Stimulated activated naive CD8-positive, alpha-beta T cell treated with anti-CD3 and anti-CD28 coated beads, Interleukin-15, amount 100 ng/mL, for 72 hours (primary cell): Measurements from ENCODE around the gene ECHS1.
"Not testable (repeated sequence)": the region's sequence is repeated elsewhere in the genome, so short reads cannot be mapped to it uniquely, and the experiment has no call there.

Experiments used
- ATAC-seq: fragments of 150-1000 bp; cut with Tn5 transposase; 2 replicates; pipeline ENCODE4 v1.10.0; 2021; ENCODE audit warnings: mild to moderate bottlenecking, moderate library complexity
- DNase-seq, 2 donors: peaks; one replicate each; pipeline ENCODE4 v3.0.0; 2021 to 2022
- H3K27ac Mint-ChIP-seq, 2 donors: one replicate each; pipeline ENCODE4 v1.8.0; 2022; ENCODE audit warnings: mild to moderate bottlenecking in 2 of 2, mixed read lengths in 2 of 2, moderate library complexity in 2 of 2
- H3K27me3 Mint-ChIP-seq: one replicate; pipeline ENCODE4 v1.8.0; 2022; ENCODE audit warnings: mixed read lengths
- H3K4me1 Mint-ChIP-seq: one replicate; pipeline ENCODE4 v1.8.0; 2022; ENCODE audit warnings: mild to moderate bottlenecking, mixed read lengths
- H3K4me3 Mint-ChIP-seq, 2 donors: one replicate each; pipeline ENCODE4 v1.8.0; 2022; ENCODE audit warnings: mild to moderate bottlenecking in 2 of 2, mixed read lengths in 2 of 2, moderate library complexity in 1 of 2
- H3K9me3 Mint-ChIP-seq, 2 donors: one replicate each; pipeline ENCODE4 v1.8.0; 2022; ENCODE audit warnings: mixed read lengths in 2 of 2

The ECHS1 gene

DNA sequence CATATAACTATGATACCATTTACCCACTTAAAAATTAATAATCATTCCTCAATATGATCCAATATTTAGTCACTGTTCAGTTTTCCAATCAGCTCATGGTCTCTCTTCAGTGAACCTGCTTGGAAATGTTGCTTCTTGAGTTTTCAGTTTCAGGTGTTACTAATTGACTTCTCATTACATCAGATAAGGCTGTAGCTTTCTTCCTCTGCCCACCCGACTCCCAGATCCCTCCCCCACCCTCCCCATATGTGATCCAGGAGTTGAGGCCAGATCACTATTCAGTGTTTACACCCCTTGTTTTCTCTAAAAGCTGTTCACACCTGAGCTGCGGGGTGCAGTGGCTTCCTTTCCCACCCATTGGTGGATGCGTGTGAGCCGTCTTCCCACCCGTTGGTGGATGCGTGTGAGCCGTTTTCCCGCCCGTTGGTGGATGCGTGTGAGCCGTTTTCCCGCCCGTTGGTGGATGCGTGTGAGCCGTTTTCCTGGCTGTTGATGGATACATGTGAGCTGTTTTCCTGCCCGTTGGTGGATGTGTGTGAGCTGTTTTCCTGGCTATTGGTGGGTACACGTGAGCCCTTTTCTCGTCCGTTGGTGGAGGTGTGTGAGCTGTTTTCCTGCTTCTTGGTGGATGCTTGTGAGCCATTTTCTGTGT lies 17.6 kb upstream of the ECHS1 start:
- H3K4me1 Mint-ChIP-seq = peaks cover 71% of the 10 kb centered on the region
- H3K9me3 Mint-ChIP-seq = no peaks in the 10 kb centered on the region
- peak; percentile 14 for ATAC-seq
- peak overlapping the region; percentile 99 for H3K27ac Mint-ChIP-seq
- no peaks in the 10 kb centered on the region for H3K27me3 Mint-ChIP-seq
- peak in 1 of 2 donors; percentile 23 for DNase-seq
- peak overlapping the region; percentile 79 to 86 for H3K4me3 Mint-ChIP-seq

GRCh38 chr10:133388973-133389818 lies 16.0 kb upstream of the ECHS1 start:
- H3K4me1 Mint-ChIP-seq = peaks cover 59% of the 10 kb centered on the region
- H3K9me3 Mint-ChIP-seq = no peaks in the 10 kb centered on the region
- DNase-seq = peak in 1 of 2 donors; percentile 57
- peak; percentile 62 for ATAC-seq
- H3K4me3 Mint-ChIP-seq = peak overlapping the region; percentile 86 to 91
- peak overlapping the region; percentile 89 to 99 for H3K27ac Mint-ChIP-seq
- no peaks in the 10 kb centered on the region for H3K27me3 Mint-ChIP-seq

DNA sequence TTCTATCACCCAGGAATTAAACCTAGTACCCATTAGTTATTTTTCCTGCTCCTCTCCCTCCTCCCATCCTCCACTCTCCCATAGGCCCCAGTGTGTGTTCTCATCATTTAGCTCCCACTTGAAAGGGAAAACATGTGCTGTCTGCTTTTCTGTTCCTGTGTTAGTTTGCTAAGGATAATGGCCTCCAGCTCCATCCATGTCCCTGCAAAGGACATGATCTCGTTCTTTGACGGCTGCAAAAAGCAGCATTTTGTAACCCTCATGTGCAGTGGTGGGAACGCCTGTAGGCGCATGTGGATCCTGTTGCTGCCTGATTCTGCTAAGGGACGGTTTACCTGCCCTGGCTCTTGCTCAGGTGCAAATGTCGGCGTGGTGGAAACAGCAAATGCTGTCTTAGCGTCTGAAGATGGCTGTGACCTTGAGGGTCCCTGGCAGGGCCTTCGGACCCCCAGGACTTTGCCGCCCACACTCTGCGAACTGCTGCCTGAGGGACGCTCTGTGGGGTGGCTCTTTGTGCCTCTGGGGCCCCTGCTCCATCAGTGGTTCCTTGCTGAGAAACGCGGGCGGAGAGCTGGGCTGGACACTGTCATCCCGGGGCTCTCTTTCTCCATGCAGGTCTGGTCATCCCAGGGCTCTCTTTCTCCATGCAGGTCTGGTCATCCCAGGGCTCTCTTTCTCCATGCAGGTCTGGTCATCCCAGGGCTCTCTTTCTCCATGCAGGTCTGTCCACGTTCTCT lies 15.2 kb upstream of the ECHS1 start:
- ATAC-seq = no peak
- no peaks in the 10 kb centered on the region for H3K9me3 Mint-ChIP-seq
- peak in 1 of 2 donors; percentile 10 for DNase-seq
- H3K4me3 Mint-ChIP-seq = peak overlapping the region; percentile 86 to 91
- peaks cover 56% of the 10 kb centered on the region for H3K4me1 Mint-ChIP-seq
- H3K27ac Mint-ChIP-seq = peak overlapping the region; percentile 89 to 99
- H3K27me3 Mint-ChIP-seq = no peaks in the 10 kb centered on the region

DNA sequence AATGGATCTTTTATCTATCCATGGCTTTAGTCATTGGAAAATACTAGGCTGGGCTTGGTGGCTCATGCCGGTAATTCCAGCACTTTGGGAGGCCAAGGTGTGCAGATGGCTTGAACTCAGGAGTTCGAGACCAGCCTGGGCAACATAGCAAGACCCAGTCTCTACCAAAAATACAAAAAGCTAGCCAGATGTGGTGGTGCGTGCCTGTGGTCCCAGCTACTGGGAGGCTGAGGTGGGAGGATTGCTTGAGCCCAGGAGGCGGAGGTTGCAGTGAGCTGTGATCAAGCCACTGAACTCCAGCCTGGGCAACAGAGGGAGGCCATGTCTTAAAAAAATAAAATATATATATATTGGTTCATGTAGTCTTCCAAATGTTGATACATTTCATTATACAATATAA lies 13.8 kb upstream of the ECHS1 start:
- not testable (repeated sequence) for H3K27ac Mint-ChIP-seq, H3K4me3 Mint-ChIP-seq, H3K9me3 Mint-ChIP-seq, H3K27me3 Mint-ChIP-seq, ATAC-seq, DNase-seq
- H3K4me1 Mint-ChIP-seq = peaks cover 44% of the 10 kb centered on the region

DNA sequence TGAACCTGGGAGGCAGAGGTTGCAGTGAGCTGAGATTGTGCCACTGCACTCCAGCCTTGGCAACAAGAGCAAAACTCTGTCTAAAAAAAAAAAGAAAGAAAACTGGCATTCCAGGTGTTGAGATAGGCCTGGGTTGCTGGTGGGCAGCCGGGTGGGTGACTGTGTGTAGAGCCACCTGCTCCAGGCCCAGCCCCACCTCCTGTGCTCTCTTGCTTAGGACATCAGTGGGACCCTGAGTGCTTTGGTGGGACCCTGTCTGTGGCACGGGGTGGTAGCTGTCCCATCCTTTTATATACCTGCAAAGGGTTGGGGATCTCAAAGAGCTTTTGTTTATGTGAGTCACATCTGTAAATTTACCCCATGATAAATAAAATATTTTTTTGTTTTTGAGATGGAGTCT lies 12.1 kb upstream of the ECHS1 start:
- ATAC-seq (no peak), DNase-seq (no peak)
- no peaks in the 10 kb centered on the region for H3K27me3 Mint-ChIP-seq
- H3K9me3 Mint-ChIP-seq = no peaks in the 10 kb centered on the region
- no peak overlapping the region for H3K4me3 Mint-ChIP-seq
- H3K4me1 Mint-ChIP-seq = peaks cover 31% of the 10 kb centered on the region
- no peak overlapping the region for H3K27ac Mint-ChIP-seq

GRCh38 chr10:133384071-133384470 lies 10.9 kb upstream of the ECHS1 start:
- H3K27me3 Mint-ChIP-seq = no peaks in the 10 kb centered on the region
- H3K4me3 Mint-ChIP-seq = no peak overlapping the region
- DNase-seq (no peak), ATAC-seq (no peak)
- H3K9me3 Mint-ChIP-seq = no peaks in the 10 kb centered on the region
- peaks cover 31% of the 10 kb centered on the region for H3K4me1 Mint-ChIP-seq
- no peak overlapping the region for H3K27ac Mint-ChIP-seq

- DNase-seq = no peak
- H3K4me3 Mint-ChIP-seq = no peak overlapping the region
- H3K9me3 Mint-ChIP-seq = no peaks in the 10 kb centered on the region
- peaks cover 25% of the 10 kb centered on the region for H3K4me1 Mint-ChIP-seq
- H3K27ac Mint-ChIP-seq = no peak overlapping the region
- H3K27me3 Mint-ChIP-seq = no peaks in the 10 kb centered on the region
- ATAC-seq = no peak
Measured at GRCh38 chr10:133383551-133383950, 10.4 kb upstream of the ECHS1 start.

DNA sequence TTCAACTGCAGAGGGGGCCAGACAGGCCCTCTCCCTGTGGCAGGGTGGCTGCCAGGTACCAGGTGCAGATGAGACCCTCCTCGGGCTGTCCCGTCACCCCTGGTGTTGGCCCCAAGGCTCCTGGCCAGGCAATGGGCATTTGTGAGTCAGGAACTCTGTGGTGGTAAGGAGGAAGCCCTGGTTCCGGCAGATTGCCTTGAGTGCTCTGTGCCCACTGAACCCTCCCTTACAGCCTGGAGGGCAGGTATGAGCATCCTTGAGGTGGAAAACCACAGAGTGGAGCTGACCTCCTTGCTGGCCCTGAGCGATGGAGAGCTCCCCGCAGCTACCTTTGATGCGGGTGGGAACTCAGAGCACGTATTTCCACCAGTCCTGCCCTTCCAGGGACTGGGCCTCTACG lies 7.9 kb upstream of the ECHS1 start:
- Mint-ChIP-seq H3K27ac (no peak overlapping the region), H3K27me3 (peaks cover 12% of the 10 kb centered on the region), H3K4me1 (peaks cover 17% of the 10 kb centered on the region), H3K4me3 (no peak overlapping the region), H3K9me3 (no peaks in the 10 kb centered on the region)
- no peak for ATAC-seq
- DNase-seq = no peak

DNA sequence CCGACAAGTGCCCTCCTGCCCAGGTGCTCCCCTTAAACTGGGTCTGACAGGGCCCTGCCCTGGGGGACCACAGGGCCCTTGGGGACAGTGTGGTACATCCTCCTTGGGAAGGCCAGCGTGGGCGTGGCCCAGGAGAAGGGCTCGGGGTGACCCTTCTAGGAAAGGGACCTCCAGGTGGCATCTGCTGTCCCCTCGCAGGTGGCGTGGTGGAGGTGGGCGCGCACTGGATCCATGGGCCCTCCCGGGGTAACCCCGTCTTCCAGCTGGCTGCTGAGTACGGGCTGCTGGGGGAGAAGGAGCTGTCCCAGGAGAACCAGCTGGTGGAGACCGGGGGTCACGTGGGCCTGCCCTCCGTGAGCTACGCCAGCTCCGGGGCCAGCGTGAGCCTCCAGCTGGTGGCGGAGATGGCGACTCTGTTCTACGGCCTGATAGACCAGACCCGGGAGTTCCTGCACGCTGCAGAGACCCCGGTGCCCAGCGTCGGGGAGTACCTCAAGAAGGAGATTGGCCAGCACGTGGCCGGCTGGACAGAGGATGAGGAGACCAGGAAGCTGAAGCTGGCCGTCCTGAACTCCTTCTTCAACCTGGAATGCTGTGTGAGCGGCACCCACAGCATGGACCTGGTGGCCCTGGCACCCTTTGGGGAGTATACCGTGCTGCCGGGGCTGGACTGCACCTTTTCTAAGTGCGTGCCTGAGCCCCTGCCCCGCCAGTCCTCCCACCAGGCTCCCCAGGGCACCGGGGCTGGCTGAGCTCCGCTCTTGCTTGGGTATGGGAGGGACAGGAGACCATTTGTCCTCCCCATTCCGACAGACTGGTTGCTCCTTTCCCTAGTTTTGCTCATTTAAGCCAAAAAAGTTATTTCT lies 6.9 kb upstream of the ECHS1 start:
- Mint-ChIP-seq H3K4me1 (peaks cover 17% of the 10 kb centered on the region), H3K27me3 (peaks cover 21% of the 10 kb centered on the region), H3K4me3 (peak overlapping the region; percentile 76 to 82), H3K9me3 (no peaks in the 10 kb centered on the region), H3K27ac (no peak overlapping the region)
- no peak for ATAC-seq
- DNase-seq = no peak

GRCh38 chr10:133379152-133379800 lies 6.1 kb upstream of the ECHS1 start, which contains the start of gene PAOX:
PAOX (plus strand) TSS chr10:133379262; CDS start chr10:133379317, 55 bp downstream.
- DNase-seq = peak; percentile 76
- Mint-ChIP-seq H3K27ac (peak within 1 kb of the TSS in 1 of 2 donors; percentile 6), H3K9me3 (no peaks in the 10 kb centered on the region), H3K4me3 (peak within 1 kb of the TSS; percentile 80 to 83), H3K4me1 (peaks cover 17% of the 10 kb centered on the region), H3K27me3 (peaks cover 27% of the 10 kb centered on the region)
- ATAC-seq = peak; percentile 82

DNA sequence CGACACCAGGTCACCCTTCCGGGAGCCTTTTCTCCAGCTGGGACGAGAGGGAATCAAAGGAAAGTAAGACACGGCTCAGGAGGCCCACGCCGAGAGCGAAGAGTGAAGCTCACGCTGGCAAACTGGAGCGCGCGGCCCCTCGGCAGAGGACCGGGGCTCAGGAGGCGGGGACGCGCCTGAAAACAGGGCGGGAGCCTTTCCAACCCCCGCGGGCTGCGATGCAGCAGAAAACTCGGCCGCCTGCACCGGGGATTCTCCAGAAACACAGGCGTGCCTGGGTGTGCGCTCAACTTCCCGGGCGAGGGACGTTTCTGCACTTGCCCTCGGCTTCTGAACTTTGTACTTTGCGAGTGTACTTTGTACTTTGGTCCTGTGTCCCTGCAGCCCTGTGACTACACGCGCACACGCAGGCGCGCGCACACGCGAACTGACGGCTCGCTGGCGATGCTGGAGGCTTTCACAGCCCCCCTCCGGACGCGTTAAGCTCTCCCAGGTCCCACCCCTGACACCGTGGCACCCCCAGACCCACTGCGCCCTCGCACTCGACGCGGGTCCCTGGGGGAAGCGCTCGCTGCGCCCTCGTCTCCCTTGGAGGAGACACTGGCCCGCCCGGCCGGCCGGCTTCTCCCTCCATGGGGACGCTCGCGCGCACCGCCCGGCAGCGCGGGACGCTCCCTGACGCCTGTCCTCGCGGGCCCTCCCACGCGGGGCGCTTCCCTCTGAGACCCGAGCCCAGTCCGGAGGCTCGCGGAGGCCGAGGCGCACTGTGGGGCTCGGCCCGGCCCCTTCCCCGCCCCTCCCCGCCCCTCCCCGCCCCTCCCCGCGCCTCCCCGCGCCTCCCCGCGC lies 5.3 kb upstream of the ECHS1 start:
- H3K4me3 Mint-ChIP-seq = peak overlapping the region; percentile 80 to 83
- peaks cover 24% of the 10 kb centered on the region for H3K4me1 Mint-ChIP-seq
- peak overlapping the region in 1 of 2 donors; percentile 6 for H3K27ac Mint-ChIP-seq
- H3K9me3 Mint-ChIP-seq = no peaks in the 10 kb centered on the region
- ATAC-seq = peak; percentile 62
- peak; percentile 60 to 71 for DNase-seq
- peaks cover 27% of the 10 kb centered on the region for H3K27me3 Mint-ChIP-seq

DNA sequence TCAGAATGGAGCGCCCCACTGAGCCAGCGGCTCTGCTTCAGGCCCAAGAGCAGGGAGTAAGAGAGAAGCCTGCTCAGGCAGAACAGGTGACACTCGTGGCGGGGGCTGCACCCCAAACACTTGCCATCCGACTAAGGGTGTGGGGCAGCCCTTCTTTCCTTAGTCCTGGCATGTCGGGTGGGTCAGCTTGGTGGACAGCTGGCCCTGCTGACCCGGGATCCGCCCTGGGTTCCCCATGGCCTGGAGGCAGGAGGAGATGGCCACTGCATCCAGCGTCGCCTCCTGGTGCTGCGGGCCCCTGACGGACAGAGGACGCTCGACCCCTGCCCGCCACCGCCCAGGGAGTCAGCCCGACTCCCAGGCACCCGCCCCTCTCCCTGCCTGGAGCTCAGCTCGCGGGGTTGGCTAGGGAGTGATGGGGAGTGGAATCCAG lies 4.7 kb upstream of the ECHS1 start:
- DNase-seq (no peak), ATAC-seq (no peak)
- Mint-ChIP-seq H3K4me3 (peak overlapping the region; percentile 80 to 83), H3K27ac (no peak overlapping the region), H3K27me3 (peaks cover 27% of the 10 kb centered on the region), H3K4me1 (peaks cover 24% of the 10 kb centered on the region), H3K9me3 (no peaks in the 10 kb centered on the region)

- no peak for DNase-seq
- H3K4me1 Mint-ChIP-seq = peaks cover 24% of the 10 kb centered on the region
- no peak overlapping the region for H3K27ac Mint-ChIP-seq
- peak overlapping the region; percentile 45 to 83 for H3K4me3 Mint-ChIP-seq
- H3K9me3 Mint-ChIP-seq = no peaks in the 10 kb centered on the region
- ATAC-seq = no peak
- peaks cover 27% of the 10 kb centered on the region for H3K27me3 Mint-ChIP-seq
Measured at GRCh38 chr10:133377025-133377817, 4.1 kb upstream of the ECHS1 start.
